ENCODE data around the gene ETV6. TPM values are rescaled to one million over a fixed set of nuclear protein-coding genes. Genes with fewer than 3 reads are reported as not detected.

ETV6 gene
- total RNA-seq, 1 experiment from 2014 or later, result 17.2 TPM

DNA sequence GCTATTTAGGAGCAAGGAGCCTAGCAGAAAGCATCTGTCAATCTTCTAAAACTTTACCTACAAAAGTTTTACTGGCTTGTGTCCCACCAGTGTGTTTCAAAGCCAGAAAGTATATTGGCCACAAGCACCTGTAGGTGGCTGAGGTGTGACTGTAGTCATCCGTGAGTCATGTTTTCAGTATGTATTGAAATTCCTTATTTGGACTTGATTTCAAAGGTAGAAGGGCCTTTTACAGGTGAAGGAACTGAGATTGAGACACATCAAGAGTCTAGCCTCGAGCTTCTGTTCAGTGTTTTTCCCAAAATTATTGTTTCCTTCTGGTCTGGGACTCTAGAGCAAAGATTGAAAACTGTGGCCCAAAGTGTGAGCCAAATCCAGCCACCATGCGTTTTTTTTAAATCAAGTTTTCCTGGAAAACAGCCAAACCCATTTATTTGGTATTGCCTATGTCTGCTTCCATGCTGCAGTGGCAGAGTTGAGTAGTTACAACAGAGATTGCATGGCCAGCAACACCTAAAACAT lies 226.0 kb downstream of the ETV6 start:
- intact Hi-C loops (cut with micrococcal nuclease; ENCODE audit: unreplicated experiment), result no loop called here
- ChIA-PET POLR2A (no interaction called here), CTCF (no interaction called here)
- TF ChIP-seq, protein P1, sequence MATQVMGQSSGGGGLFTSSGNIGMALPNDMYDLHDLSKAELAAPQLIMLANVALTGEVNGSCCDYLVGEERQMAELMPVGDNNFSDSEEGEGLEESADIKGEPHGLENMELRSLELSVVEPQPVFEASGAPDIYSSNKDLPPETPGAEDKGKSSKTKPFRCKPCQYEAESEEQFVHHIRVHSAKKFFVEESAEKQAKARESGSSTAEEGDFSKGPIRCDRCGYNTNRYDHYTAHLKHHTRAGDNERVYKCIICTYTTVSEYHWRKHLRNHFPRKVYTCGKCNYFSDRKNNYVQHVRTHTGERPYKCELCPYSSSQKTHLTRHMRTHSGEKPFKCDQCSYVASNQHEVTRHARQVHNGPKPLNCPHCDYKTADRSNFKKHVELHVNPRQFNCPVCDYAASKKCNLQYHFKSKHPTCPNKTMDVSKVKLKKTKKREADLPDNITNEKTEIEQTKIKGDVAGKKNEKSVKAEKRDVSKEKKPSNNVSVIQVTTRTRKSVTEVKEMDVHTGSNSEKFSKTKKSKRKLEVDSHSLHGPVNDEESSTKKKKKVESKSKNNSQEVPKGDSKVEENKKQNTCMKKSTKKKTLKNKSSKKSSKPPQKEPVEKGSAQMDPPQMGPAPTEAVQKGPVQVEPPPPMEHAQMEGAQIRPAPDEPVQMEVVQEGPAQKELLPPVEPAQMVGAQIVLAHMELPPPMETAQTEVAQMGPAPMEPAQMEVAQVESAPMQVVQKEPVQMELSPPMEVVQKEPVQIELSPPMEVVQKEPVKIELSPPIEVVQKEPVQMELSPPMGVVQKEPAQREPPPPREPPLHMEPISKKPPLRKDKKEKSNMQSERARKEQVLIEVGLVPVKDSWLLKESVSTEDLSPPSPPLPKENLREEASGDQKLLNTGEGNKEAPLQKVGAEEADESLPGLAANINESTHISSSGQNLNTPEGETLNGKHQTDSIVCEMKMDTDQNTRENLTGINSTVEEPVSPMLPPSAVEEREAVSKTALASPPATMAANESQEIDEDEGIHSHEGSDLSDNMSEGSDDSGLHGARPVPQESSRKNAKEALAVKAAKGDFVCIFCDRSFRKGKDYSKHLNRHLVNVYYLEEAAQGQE (IDR thresholded peaks at IDR 0.05; ENCODE audit: insufficient read depth in 1 of 2, low read depth in 2 of 2, low read length in 1 of 2), result no peak
- TF ChIP-seq TCF7L2 (IDR thresholded peaks at IDR 0.05; ENCODE audit: low read depth, low read length) (no peak), SIN3A (IDR thresholded peaks at IDR 0.05; ENCODE audit: borderline replicate concordance, insufficient read depth, low read depth, low read length) (no peak), POLR2AphosphoS5 (IDR thresholded peaks at IDR 0.05; ENCODE audit: low read depth, low read length) (no peak)
- TF ChIP-seq, protein P2, sequence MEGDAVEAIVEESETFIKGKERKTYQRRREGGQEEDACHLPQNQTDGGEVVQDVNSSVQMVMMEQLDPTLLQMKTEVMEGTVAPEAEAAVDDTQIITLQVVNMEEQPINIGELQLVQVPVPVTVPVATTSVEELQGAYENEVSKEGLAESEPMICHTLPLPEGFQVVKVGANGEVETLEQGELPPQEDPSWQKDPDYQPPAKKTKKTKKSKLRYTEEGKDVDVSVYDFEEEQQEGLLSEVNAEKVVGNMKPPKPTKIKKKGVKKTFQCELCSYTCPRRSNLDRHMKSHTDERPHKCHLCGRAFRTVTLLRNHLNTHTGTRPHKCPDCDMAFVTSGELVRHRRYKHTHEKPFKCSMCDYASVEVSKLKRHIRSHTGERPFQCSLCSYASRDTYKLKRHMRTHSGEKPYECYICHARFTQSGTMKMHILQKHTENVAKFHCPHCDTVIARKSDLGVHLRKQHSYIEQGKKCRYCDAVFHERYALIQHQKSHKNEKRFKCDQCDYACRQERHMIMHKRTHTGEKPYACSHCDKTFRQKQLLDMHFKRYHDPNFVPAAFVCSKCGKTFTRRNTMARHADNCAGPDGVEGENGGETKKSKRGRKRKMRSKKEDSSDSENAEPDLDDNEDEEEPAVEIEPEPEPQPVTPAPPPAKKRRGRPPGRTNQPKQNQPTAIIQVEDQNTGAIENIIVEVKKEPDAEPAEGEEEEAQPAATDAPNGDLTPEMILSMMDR (IDR thresholded peaks at IDR 0.05), result no peak
- Histone ChIP-seq H3K4me3 (ENCODE audit: low read depth in 2 of 2, low read length in 2 of 2) (no peak overlapping the region), H3K27ac (ENCODE audit: low read length) (no peak overlapping the region), H3K27me3 (ENCODE audit: control insufficient read depth, insufficient read depth, low read length) (no peaks in the 10 kb centered on the region), H3K36me3 (ENCODE audit: control insufficient read depth, insufficient read depth, low read length) (no peaks in the 10 kb centered on the region), H3K4me1 (ENCODE audit: control insufficient read depth, insufficient read depth, low read length) (no peaks in the 10 kb centered on the region), H3K9me3 (ENCODE audit: control insufficient read depth, insufficient read depth, low read depth, low read length) (no peaks in the 10 kb centered on the region)
- no TSS peak for BruUV-seq (replicated peaks)
- in situ Hi-C loops (cut with HindIII; ENCODE audit: low pct_unique_long_range_greater_than_20kb, low sequenced_read_pairs), result no loop called here
- no peak for ATAC-seq
- DNase-seq (ENCODE audit: low read depth, low spot score), result no peak

DNA sequence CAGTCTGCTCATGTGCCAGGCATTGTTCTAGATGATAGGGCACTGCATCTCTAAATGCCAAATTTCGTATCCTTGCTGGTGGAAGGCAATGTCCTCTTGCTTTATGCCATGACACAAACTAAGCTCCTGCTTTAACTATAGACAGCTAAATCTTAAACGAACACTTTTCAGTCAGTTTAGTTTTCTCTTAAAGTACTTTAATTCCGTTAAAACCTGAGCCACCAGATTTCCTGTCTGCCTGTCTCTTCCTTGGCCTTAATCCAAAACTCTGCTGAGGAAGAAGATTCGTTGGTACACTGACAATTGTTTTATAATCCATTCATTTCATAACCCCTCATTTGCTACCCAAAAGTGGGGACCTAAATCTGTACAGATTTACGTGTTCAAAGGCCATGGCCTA lies 226.8 kb downstream of the ETV6 start:
- no peak for DNase-seq (ENCODE audit: low read depth, low spot score)
- POLR2A ChIA-PET, result no interaction called here
- no peak overlapping the region for H3K27ac ChIP-seq (ENCODE audit: low read length)
- no peaks in the 10 kb centered on the region for H3K36me3 ChIP-seq (ENCODE audit: control insufficient read depth, insufficient read depth, low read length)
- intact Hi-C loops (cut with micrococcal nuclease; ENCODE audit: unreplicated experiment) (no loop called here), in situ Hi-C loops (cut with HindIII; ENCODE audit: low pct_unique_long_range_greater_than_20kb, low sequenced_read_pairs) (no loop called here)
- CTCF ChIA-PET, result no interaction called here
- H3K27me3 ChIP-seq (ENCODE audit: control insufficient read depth, insufficient read depth, low read length), result no peaks in the 10 kb centered on the region
- H3K4me1 ChIP-seq (ENCODE audit: control insufficient read depth, insufficient read depth, low read length), result no peaks in the 10 kb centered on the region
- no TSS peak for BruUV-seq (replicated peaks)
- ATAC-seq, result no peak
- no peak overlapping the region for H3K4me3 ChIP-seq (ENCODE audit: low read depth in 2 of 2, low read length in 2 of 2)
- no peaks in the 10 kb centered on the region for H3K9me3 ChIP-seq (ENCODE audit: control insufficient read depth, insufficient read depth, low read depth, low read length)
- TF ChIP-seq POLR2AphosphoS5 (IDR thresholded peaks at IDR 0.05; ENCODE audit: low read depth, low read length), result no peak
- TF ChIP-seq SIN3A (IDR thresholded peaks at IDR 0.05; ENCODE audit: borderline replicate concordance, insufficient read depth, low read depth, low read length), result no peak
- TF ChIP-seq, protein P1 (IDR thresholded peaks at IDR 0.05; ENCODE audit: insufficient read depth in 1 of 2, low read depth in 2 of 2, low read length in 1 of 2), result no peak
- TF ChIP-seq TCF7L2 (IDR thresholded peaks at IDR 0.05; ENCODE audit: low read depth, low read length), result no peak

All from Panc1 (cell line).